HepG2 (cell line): Measurements from ENCODE around the gene PTGDS.

Experiments used
- BHLHE40 ChIP-seq: IDR thresholded peaks from 2 replicates; pipeline ENCODE4 v1.6.1; 2011; ENCODE audit warnings: low read length, improper control_type of control experiment
- CTCF ChIP-seq: sonication (generic); formaldehyde crosslinking; IDR thresholded peaks from 2 replicates; pipeline ENCODE4 v1.5.0; 2020; ENCODE audit warnings: mild to moderate bottlenecking, missing genetic modification reagents, moderate library complexity
- EP300 ChIP-seq, 3 experiments: sonication (generic) in 1 of 3; formaldehyde crosslinking in 1 of 3; IDR thresholded peaks; 2 replicates each; pipeline versions ENCODE4 v1.5.1 to v1.6.1; 2011 to 2020; ENCODE audit warnings: low read depth in 2 of 3, low read length in 2 of 3, borderline replicate concordance in 1 of 3, improper control_type of control experiment in 1 of 3, mild to moderate bottlenecking in 1 of 3, missing genetic modification reagents in 1 of 3, moderate library complexity in 1 of 3
- FOXM1 ChIP-seq: sonication (generic); formaldehyde crosslinking; IDR thresholded peaks from 2 replicates; pipeline ENCODE4 v1.5.0; 2020; ENCODE audit warnings: missing genetic modification reagents
- NFIC ChIP-seq: IDR thresholded peaks from 2 replicates; pipeline ENCODE4 v1.6.1; 2012; ENCODE audit warnings: mild to moderate bottlenecking, low read length, inconsistent platforms
- POLR2AphosphoS5 ChIP-seq: IDR thresholded peaks from 2 replicates; pipeline ENCODE4 v1.6.1; 2012; ENCODE audit warnings: low read depth, low read length
- TRIM22 ChIP-seq: fragments of 450-650 bp; IDR thresholded peaks from 2 replicates; pipeline ENCODE4 v1.6.1; 2017
- ZNF773 ChIP-seq: sonication (generic); formaldehyde crosslinking; IDR thresholded peaks from 2 replicates; pipeline ENCODE4 v1.4.0; 2020; ENCODE audit warnings: missing genetic modification reagents, borderline replicate concordance

GRCh38 chr9:136985853-136986252 lies 8.5 kb downstream of the PTGDS start:
- TF ChIP-seq TRIM22 (no peak), FOXM1 (CRISPR knock-in tag) (no peak), BHLHE40 (no peak), EP300 (IDR thresholded peaks at IDR 0.05; ENCODE audit: low read depth in 2 of 2, low read length in 2 of 2) (no peak), EP300 (CRISPR knock-in tag; IDR thresholded peaks at IDR 0.05; ENCODE audit: borderline replicate concordance) (no peak), CTCF (CRISPR knock-in tag) (no peak), ZNF773 (CRISPR knock-in tag) (no peak), POLR2AphosphoS5 (no peak), NFIC (no peak)
